ENCODE measurements around the gene AMIGO1.

AMIGO1 gene

GRCh38 chr1:109537450-109538178, 28.1 kb upstream of the AMIGO1 start:
- H3K36me3 ChIP-seq (ENCODE audit: control insufficient read depth, low read length): no peaks in the 10 kb centered on the region
- no peaks in the 10 kb centered on the region for H3K9me3 ChIP-seq (ENCODE audit: control insufficient read depth, insufficient read depth, low read length)
- no peak overlapping the region for H3K4me2 ChIP-seq (ENCODE audit: low read length)
- H3K27me3 ChIP-seq (ENCODE audit: control insufficient read depth, low read length): peaks cover 11% of the 10 kb centered on the region; the same call in 1 of the 2 replicates
- H3K4me1 ChIP-seq (ENCODE audit: control insufficient read depth, low read length): peaks cover 2% of the 10 kb centered on the region
- H3K27ac ChIP-seq (ENCODE audit: low read depth, low read length): no peak overlapping the region
- no peaks in the 10 kb centered on the region for H3K9me2 ChIP-seq (replicated peaks; ENCODE audit: control insufficient read depth, low read length)
- TF ChIP-seq EZH2phosphoT487 (IDR thresholded peaks at IDR 0.05; ENCODE audit: borderline replicate concordance, low read length): no peak
- TF ChIP-seq, protein P1, sequence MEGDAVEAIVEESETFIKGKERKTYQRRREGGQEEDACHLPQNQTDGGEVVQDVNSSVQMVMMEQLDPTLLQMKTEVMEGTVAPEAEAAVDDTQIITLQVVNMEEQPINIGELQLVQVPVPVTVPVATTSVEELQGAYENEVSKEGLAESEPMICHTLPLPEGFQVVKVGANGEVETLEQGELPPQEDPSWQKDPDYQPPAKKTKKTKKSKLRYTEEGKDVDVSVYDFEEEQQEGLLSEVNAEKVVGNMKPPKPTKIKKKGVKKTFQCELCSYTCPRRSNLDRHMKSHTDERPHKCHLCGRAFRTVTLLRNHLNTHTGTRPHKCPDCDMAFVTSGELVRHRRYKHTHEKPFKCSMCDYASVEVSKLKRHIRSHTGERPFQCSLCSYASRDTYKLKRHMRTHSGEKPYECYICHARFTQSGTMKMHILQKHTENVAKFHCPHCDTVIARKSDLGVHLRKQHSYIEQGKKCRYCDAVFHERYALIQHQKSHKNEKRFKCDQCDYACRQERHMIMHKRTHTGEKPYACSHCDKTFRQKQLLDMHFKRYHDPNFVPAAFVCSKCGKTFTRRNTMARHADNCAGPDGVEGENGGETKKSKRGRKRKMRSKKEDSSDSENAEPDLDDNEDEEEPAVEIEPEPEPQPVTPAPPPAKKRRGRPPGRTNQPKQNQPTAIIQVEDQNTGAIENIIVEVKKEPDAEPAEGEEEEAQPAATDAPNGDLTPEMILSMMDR (IDR thresholded peaks at IDR 0.05; ENCODE audit: low read depth, low read length, poor library complexity, severe bottlenecking): no peak
- H4K20me1 ChIP-seq (ENCODE audit: control insufficient read depth, insufficient read depth, low read depth, low read length): no peaks in the 10 kb centered on the region
- no peaks in the 10 kb centered on the region for H3F3A ChIP-seq (ENCODE audit: control insufficient read depth, insufficient read depth)
- no peaks in the 10 kb centered on the region for H3K79me2 ChIP-seq (ENCODE audit: control insufficient read depth, low read length)
- H3K4me3 ChIP-seq (ENCODE audit: low read length): no peak overlapping the region

- H3K36me3 ChIP-seq (ENCODE audit: control insufficient read depth, low read length): no peaks in the 10 kb centered on the region
- H3K27me3 ChIP-seq (ENCODE audit: control insufficient read depth, low read length): peaks cover 5% of the 10 kb centered on the region; the same call in 1 of the 2 replicates
- H3K4me1 ChIP-seq (ENCODE audit: control insufficient read depth, low read length): peaks cover 5% of the 10 kb centered on the region
- H3K27ac ChIP-seq (ENCODE audit: low read depth, low read length): no peak overlapping the region
- no peaks in the 10 kb centered on the region for H3K9me2 ChIP-seq (replicated peaks; ENCODE audit: control insufficient read depth, low read length)
- TF ChIP-seq EZH2phosphoT487 (IDR thresholded peaks at IDR 0.05; ENCODE audit: borderline replicate concordance, low read length): no peak
- TF ChIP-seq, protein P1 (IDR thresholded peaks at IDR 0.05; ENCODE audit: low read depth, low read length, poor library complexity, severe bottlenecking): no peak
- no peak overlapping the region for H3K4me2 ChIP-seq (ENCODE audit: low read length)
- no peaks in the 10 kb centered on the region for H4K20me1 ChIP-seq (ENCODE audit: control insufficient read depth, insufficient read depth, low read depth, low read length)
- H3K4me3 ChIP-seq (ENCODE audit: low read length): no peak overlapping the region
- no peaks in the 10 kb centered on the region for H3K9me3 ChIP-seq (ENCODE audit: control insufficient read depth, insufficient read depth, low read length)
- no peaks in the 10 kb centered on the region for H3F3A ChIP-seq (ENCODE audit: control insufficient read depth, insufficient read depth)
- H3K79me2 ChIP-seq (ENCODE audit: control insufficient read depth, low read length): no peaks in the 10 kb centered on the region
Measured at GRCh38 chr1:109535971-109536491, 26.5 kb upstream of the AMIGO1 start.

GRCh38 chr1:109535481-109535880, 26.0 kb upstream of the AMIGO1 start:
- H3K36me3 ChIP-seq (ENCODE audit: control insufficient read depth, low read length): no peaks in the 10 kb centered on the region
- H3K79me2 ChIP-seq (ENCODE audit: control insufficient read depth, low read length): no peaks in the 10 kb centered on the region
- no peaks in the 10 kb centered on the region for H3K9me2 ChIP-seq (replicated peaks; ENCODE audit: control insufficient read depth, low read length)
- H3K4me2 ChIP-seq (ENCODE audit: low read length): no peak overlapping the region
- H4K20me1 ChIP-seq (ENCODE audit: control insufficient read depth, insufficient read depth, low read depth, low read length): no peaks in the 10 kb centered on the region
- H3K27me3 ChIP-seq (ENCODE audit: control insufficient read depth, low read length): no peaks in the 10 kb centered on the region
- no peaks in the 10 kb centered on the region for H3K9me3 ChIP-seq (ENCODE audit: control insufficient read depth, insufficient read depth, low read length)
- TF ChIP-seq EZH2phosphoT487 (IDR thresholded peaks at IDR 0.05; ENCODE audit: borderline replicate concordance, low read length): no peak
- TF ChIP-seq, protein P1 (IDR thresholded peaks at IDR 0.05; ENCODE audit: low read depth, low read length, poor library complexity, severe bottlenecking): no peak
- no peak overlapping the region for H3K27ac ChIP-seq (ENCODE audit: low read depth, low read length)
- no peaks in the 10 kb centered on the region for H3F3A ChIP-seq (ENCODE audit: control insufficient read depth, insufficient read depth)
- no peak overlapping the region for H3K4me3 ChIP-seq (ENCODE audit: low read length)
- H3K4me1 ChIP-seq (ENCODE audit: control insufficient read depth, low read length): peaks cover 5% of the 10 kb centered on the region

Measured in DOHH2 (cell line).